Embryonic facial prominence (tissue), 1 donor: ENCODE results near the gene ATP13A1.
"Not testable (repeated sequence)": the region's sequence is repeated elsewhere in the genome, so short reads cannot be mapped to it uniquely, and the experiment has no call there.

ENCODE experiments used
- DNase-seq: peaks from one replicate; pipeline ENCODE4 v3.0.0-alpha.2; 2016; ENCODE audit errors: extremely low spot score

The ATP13A1 gene

GRCh38 chr19:19619849-19620210 is 43.6 kb downstream of the ATP13A1 start:
- no peak for DNase-seq

- DNase-seq: no peak
These were observed 44.2 kb downstream of the ATP13A1 start for GRCh38 chr19:19619181-19619848.

DNA sequence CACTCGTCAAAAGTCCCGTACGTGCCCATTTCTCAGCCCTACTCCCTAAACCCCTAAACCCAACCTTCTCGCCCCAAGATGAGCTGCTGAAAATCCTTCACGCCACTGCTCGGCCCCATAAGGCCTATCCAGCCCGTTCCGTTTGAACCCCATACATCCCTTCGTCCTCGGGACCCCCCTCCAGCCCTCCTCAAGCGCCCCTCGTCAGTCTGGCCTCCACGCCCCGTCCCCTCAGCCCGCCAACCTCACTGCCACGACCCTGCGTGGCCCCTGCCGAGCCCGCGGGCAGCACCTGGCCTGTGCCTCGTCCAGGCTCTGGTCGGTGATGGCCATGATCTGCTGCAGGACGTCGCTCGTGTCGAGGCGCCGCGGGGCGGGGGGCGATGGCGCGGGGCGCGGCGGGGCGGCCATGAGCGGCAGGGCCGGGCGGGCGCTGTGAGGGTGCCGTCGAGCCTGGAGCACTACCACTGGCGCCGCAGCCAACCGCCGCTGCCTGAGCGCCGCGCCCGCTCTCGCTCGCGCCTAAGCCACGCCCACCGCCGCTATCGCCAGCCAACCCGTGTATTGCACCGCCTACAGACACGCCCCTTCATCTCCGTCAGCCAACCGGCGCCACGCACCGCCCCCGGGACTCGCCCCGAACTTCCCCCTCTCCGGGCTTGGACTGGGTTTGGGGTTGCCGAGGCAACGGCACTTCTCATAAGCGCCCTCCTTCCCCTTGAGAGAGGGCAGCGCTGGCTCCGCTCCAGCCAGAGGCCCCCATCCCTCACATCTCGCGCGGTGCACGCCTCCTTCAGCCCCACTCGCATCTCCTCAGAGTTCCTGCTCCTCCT is 45.0 kb downstream of the ATP13A1 start, which contains the start of gene PBX4:
Gene PBX4 (minus strand): TSS at position 469 of the 833 bp plus-strand sequence. CDS start 58 bp downstream, at position 411.
- peak; percentile 96 for DNase-seq

DNA sequence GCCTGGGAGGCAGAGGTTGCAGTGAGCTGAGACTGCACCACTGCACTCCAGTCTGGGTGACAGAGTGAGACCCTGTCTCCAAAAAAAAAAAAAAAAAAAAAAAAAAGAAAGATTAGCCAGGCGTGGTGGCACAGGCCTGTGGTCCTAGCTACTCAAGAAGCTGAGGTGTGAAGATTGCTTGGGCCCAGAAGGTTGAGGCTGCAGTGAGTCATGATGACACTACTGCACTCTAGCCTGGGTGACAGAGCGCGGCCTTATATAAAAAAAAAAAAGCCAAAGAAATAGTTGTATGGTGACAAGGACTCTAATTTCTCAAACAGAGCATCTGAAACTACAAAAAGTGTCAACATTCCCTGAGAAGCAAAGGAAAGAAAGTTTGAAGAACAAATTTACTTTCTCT is 48.4 kb downstream of the ATP13A1 start:
- DNase-seq: no peak

DNA sequence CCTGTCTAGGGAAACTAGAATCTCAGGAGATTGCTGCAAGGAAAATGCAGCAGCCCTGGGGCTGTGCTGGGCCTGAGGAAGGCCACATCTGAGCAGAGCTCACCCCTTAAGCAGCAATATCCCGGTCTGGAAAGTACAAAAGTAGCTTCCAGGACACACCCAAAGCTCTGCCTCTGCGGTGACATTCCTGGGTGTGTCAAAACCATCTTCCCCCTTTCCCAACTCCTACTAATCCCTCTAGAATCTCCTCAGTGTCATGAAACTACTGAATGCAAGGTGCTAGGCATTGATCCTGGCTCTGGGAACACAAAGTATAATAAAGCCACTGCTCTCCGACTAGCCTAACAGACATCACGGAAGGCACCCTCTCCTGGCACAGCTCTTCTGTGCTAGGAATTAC is 50.0 kb downstream of the ATP13A1 start:
- no peak for DNase-seq

GRCh38 chr19:19610376-19611202 is 52.9 kb downstream of the ATP13A1 start:
- no peak for DNase-seq

GRCh38 chr19:19606686-19607085 is 56.8 kb downstream of the ATP13A1 start:
- DNase-seq: not testable (repeated sequence)

- no peak for DNase-seq
These were observed 57.5 kb downstream of the ATP13A1 start for GRCh38 chr19:19606021-19606420.

GRCh38 chr19:19602713-19603324 is 60.7 kb downstream of the ATP13A1 start:
- DNase-seq: no peak

DNA sequence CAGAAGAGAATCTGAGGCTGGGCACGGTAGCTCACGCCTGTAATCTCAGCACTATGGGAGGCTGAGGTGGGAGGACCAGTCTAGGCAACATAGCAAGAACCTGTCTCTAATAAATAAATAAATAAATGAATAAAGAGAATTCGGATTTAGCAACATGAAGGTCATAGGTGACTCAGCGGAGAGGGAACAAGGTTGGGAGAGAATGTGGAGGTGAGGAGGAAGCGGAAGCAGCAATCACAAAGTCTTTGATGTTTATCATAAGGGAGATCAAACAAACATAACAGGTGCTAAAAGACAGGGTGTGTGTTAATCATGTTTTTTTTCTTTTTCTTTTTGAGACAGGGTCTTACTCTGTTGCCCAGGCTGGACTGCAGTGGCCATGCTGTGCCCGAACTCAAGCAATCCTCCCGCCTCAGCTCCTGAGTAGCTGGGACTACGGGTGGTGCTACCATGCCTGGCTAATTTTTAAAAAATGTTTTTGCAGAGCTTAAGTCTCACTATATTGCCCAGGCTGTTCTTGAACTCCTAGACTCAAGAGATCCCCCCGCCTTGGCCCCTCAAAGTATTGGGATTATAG is 61.3 kb downstream of the ATP13A1 start:
- no peak for DNase-seq

- DNase-seq: no peak
These were observed 62.6 kb downstream of the ATP13A1 start for GRCh38 chr19:19600793-19601330.

DNA sequence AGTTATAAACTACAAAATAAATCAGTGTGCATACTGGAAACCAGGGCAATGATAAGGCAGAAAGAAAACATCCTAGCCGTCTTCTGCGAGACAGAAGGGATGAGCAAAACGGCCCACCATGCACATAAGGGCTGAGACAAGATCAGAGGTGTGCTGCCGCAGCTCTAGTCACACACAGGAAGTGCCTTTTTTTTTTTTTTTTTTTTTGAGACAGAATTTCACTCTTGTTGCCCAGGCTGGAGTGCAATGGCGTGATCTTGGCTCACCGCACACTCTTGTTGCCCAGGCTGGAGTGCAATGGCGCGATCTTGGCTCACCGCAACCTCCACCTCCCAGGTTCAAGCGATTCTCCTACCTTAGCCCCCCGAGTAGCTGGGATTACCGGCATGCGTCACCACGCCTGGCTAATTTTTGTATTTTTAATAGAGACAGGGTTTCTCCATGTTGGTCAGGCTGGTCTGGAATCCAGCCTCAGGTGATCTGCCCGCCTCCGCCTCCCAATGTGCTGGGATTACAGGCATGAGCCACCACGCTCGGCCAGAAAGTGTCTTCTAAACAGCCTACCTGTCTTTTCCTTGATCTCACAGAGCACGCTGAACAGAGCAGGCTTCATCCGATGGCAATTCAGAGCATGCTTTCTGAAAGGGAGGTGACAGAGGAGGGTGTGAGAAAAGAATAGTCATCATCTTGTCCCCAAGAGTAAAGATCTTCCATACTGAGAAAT is 64.6 kb downstream of the ATP13A1 start:
- not testable (repeated sequence) for DNase-seq

DNA sequence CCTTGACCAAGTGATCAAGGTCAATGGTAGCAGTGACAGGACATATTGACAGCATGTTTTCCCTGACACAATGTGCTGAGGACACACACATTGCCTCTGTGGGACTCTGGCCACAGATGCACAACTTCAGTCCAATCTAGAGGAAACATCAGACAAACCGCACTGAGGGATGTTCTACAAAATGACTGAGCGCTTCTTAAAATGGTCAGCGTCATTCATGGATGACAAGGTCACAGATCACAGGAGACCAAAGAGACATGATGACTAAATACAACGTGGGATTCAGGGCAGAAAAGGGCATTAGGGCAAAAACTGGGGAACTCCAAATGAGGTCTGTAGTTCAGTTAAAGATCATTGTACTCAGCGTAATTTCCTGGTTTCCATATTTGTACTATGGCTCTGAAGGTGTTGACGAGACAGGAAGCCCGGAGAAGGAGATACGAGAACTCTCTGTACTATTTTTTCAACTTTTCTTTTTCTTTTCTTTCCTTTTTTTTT is 65.6 kb downstream of the ATP13A1 start:
- no peak for DNase-seq
